ENCODE data around the gene NUP93. TPM values are rescaled to one million over a fixed set of nuclear protein-coding genes. Genes with fewer than 3 reads are reported as not detected.
"Not testable (repeated sequence)": the region's sequence is repeated elsewhere in the genome, so short reads cannot be mapped to it uniquely, and the experiment has no call there.

Gene NUP93
- total RNA-seq, 1 donor from 2014 or later = 111 TPM

DNA sequence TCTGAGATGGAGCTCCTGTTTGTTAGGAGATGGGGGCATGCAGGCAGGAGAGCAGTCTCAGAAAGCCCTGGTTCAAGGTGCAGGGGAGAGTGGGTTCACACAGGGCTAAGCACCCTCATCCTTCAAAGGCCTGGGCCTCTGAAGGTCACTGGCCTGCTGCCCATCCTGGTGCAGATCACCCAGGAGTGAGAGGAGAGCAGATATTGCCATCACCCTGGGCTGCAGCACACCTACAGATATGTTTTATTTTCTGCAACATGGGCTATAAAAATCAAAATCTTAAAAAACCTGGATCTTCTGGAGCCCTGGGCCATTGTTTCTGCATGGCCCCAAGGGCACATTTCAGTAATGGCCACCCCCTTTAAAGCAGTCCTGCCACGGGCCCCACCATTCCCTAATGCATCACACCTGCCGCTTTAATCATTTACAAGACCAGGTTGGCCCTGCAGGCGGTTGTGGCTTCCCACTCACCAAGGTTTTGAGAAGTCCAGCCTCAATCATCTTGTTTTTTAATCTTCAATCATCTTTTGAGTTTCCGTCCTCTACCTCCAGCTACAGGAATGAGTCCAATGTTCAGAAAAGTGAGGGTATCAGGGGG, 20.4 kb upstream of the NUP93 start:
- no peak for DNase-seq (ENCODE audit: low read depth, low spot score)

DNA sequence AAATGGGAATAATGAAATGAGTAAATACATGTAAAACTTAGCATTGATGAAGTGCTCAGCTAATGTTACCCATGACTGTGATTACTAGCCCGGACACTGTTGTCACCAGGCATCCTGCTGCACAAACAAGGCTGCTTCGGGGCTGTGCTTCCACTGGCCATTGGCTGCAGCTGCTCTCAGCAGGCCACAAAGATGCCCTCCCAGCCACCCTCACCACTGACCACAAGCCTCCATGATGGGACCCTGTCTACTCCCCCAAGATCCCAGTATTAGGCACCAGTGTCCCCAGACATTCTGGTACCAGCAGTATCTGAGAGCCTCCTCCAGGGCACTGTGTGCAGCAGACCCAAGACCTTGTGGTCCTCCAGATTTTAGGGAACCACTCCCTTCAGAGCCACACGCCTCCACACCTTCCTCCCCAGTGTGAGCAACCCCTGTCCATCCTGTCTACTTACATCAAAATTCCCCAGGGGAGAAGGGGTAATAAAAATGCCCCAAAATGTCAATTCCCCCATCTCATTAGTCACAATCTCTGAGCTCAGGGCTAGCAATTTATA, 19.7 kb upstream of the NUP93 start:
- no peak for DNase-seq (ENCODE audit: low read depth, low spot score)

GRCh38 chr16:56711862-56712261, 18.1 kb upstream of the NUP93 start:
- DNase-seq (ENCODE audit: low read depth, low spot score) = no peak

DNA sequence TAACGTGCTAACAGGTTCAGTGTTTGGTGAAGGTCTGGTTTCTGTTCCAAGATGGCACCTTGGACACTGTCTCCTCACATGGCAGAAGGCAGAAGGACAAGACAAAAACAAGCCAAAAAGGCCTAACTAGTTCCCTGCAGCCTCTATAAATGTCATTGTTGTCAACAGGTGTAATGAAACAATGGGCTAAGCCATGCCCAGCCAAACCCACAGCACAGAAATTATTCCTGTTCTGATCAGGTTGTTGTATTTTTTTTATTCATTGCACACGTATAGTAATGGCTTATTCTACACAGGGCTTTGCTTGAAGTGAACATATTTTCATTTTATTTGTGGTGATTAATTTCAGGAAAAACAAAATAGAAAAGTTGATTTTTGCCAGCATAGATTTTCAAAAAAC, 16.1 kb upstream of the NUP93 start:
- no peak for DNase-seq (ENCODE audit: low read depth, low spot score)

GRCh38 chr16:56715126-56715525, 14.8 kb upstream of the NUP93 start:
- no peak for DNase-seq (ENCODE audit: low read depth, low spot score)

GRCh38 chr16:56716761-56717160, 13.2 kb upstream of the NUP93 start:
- DNase-seq (ENCODE audit: low read depth, low spot score) = no peak

- DNase-seq (ENCODE audit: low read depth, low spot score) = not testable (repeated sequence)
These were observed 12.4 kb upstream of the NUP93 start for GRCh38 chr16:56717532-56717931.

DNA sequence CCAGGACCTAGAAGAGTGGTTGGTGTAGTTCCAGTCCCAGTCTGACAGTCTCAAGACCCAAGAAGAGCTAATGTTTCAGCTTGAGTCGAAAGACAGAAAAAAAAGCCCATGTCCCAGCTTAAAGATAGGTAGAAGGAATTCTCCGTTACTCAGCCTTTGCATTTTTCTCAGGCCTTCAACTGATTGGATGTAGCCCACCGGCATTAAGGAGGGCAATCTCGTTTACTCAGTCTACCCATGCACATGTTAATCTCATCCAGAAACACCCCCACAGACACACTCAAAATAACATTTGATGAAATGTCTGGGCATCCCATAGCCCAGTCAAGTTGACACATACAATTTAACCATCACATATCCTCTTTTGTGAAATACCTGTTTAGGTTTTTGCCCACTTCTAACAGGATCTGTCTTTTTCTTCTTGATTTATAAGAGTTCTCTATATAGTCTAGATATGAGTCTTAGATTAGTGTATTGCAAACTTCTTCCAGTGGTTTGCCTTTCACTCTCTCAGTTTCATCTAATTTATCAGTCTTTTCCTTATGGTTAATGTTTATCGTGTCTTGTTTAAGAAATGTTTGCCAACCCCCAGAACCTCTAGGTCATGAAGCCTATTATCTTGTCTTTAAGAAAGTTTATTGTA, 7.6 kb upstream of the NUP93 start:
- DNase-seq (ENCODE audit: low read depth, low spot score) = no peak

DNA sequence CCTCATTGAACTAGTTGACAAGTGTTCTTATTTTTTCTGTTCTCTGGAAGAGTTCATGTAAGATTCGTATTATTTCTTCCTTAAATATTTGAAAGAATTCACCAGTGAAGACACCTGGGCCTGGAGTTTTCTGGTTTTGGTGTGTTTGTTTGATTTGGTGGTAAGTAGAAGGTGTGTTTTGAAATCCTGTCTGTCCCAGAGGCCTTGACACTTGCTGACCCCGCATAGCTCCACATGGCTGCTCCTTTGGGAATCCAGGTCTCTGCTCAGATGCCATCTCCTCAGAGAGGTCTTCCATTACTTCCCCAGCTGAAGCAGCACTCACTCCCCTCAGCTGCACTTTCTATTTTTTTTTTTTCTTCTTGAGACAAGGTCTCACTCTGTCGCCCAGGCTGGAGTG, 5.7 kb upstream of the NUP93 start:
- no peak for DNase-seq (ENCODE audit: low read depth, low spot score)

GRCh38 chr16:56726283-56726682, 3.6 kb upstream of the NUP93 start:
- no peak for DNase-seq (ENCODE audit: low read depth, low spot score)

DNA sequence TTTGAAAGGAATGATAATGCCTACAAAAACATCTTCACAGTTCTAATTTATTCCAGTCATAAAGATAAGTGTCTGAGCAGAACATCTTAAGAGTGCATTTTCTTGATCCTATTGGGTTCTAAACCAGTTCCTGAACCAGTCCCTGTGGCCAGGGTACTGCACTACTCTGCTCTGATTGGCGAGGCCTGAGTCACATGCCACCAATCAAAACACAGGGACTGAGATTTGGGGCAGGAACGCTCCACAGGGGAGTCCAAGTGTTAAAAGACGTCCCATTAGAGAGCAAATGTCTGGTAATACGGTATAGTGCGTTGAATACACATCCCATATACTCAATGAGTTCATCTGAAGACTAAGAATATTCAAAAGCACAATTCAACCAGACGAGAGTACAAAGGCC, 3.0 kb upstream of the NUP93 start:
- no peak for DNase-seq (ENCODE audit: low read depth, low spot score)

- DNase-seq (ENCODE audit: low read depth, low spot score) = no peak
These were observed 1.9 kb upstream of the NUP93 start for GRCh38 chr16:56728027-56728426.

GRCh38 chr16:56728980-56729734, 772 bp upstream of the NUP93 start:
- DNase-seq (ENCODE audit: low read depth, low spot score) = no peak

DNA sequence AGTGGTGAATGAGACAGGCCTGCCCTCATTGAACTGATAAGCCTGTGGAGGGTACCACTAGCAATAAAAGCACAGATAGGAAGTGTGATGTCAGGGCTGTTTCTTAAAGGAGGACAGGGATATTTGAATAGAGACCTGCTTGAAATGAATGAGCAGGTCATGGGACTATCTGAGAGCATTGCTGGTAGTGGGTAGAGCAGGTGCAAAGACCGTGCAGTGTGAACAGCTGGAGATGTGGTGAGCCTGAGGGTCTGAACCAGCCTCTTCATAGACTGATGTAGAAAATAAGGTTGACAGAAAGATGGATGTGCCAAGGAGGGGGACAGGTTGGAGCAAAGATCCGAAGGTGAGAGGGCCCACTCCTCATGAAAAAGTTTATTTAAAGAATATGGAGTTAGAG, 2.4 kb downstream of the NUP93 start:
- DNase-seq (ENCODE audit: low read depth, low spot score) = no peak

DNA sequence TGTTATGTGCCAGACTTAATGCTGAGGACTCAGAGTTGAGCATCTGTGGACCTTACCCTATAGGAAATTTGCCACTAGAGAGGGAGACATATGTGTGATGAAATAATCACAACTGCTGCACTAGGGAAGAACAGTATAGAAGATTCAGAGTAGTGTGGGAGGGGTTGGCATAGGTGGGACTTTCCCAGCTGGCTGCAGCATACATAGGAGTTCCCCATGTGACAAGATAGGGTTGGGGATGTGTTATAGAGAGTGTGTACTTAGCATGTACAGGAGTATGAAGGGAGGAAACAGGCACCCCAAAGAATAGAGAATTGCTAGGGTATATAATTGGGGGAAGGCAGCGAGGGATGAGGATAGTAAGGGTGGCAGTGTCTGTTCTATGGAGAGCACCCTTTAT, 2.9 kb downstream of the NUP93 start:
- DNase-seq (ENCODE audit: low read depth, low spot score) = no peak

- no peak for DNase-seq (ENCODE audit: low read depth, low spot score)
These were observed 4.5 kb downstream of the NUP93 start for GRCh38 chr16:56734429-56734828.

DNA sequence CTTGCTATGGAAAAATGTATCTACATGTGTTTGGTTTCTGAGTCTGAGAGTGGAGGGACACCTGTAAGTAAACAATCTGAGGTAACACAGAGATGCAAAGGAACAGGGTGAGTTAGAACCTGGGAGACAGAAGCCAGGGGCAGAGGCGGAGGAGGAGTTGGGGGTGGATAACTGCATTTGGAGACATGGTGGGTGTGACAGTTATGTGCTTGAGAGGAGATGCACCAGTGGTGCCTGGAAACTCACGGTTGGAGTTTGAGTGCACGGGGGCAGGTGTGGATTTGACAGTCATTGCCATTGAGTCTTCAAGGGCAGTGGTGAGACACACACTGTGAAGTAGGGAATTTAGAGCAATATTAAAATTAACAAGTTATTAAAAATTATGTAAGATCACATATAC, 6.5 kb downstream of the NUP93 start:
- no peak for DNase-seq (ENCODE audit: low read depth, low spot score)

DNA sequence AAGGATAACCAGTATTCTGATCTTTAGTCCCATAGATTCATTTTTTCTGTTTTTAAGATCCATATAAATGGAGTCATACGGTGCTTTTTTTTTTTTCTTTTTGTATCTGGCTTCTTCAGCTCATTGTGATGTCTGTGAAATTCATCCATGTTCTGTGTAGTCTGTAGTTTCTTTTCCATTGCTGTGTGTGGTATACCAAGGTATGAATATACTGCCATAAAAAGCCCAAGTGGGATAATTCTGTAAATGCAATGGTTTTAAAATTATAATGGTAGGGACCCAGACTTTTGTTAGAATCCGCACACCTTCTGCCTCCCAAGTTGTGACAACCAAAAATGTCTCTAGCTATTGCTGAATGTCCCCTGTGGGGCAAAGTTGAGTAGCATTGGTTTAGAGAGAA, 7.6 kb downstream of the NUP93 start:
- DNase-seq (ENCODE audit: low read depth, low spot score) = no peak

DNA sequence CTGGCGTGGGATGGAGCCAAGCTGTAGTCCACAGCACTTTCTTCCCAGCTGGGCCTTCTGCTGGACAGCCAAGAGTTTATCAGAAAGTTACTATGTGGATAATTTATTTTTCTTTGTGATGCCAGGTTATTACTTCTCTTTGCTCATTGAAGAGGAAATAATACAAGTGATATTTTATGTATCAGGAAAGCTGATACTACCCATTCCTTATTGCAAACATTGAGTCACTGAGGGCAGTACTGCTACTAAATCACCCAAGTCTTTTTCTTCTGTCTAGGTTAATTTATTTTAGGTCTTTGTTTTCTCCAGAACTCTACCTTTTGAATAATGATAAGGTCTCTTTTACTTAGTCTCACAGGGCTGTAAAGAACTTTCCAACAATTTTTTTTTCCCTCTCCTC, 8.3 kb downstream of the NUP93 start:
- no peak for DNase-seq (ENCODE audit: low read depth, low spot score)

DNA sequence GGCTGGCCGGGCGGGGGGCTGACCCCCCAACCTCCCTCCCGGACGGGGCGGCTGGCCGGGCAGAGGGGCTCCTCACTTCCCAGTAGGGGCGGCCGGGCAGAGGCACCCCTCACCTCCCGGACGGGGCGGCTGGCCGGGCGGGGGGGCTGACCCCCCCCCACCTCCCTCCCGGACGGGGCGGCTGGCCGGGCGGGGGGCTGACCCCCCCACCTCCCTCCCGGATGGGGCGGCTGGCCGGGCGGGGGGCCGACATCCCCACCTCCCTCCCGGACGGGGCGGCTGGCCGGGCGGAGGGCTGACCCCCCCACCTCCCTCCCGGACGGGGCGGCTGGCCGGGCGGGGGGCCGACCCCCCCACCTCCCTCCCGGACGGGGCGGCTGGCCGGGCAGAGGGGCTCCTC, 9.4 kb downstream of the NUP93 start:
- not testable (repeated sequence) for DNase-seq (ENCODE audit: low read depth, low spot score)

- no peak for DNase-seq (ENCODE audit: low read depth, low spot score)
These were observed 11.5 kb downstream of the NUP93 start for GRCh38 chr16:56741399-56741798.

Data from pulmonary artery endothelial cell (primary cell).